ENCODE measurements around the gene CDH4.
A peak's percentile ranks its signal among the peaks of the same experiment; 100 is the strongest.
"Not testable (repeated sequence)": the region's sequence is repeated elsewhere in the genome, so short reads cannot be mapped to it uniquely, and the experiment has no call there.

Gene CDH4

GRCh38 chr20:61478611-61479305, 226.7 kb downstream of the CDH4 start:
- no peak overlapping the region for H3K27ac ChIP-seq (replicated peaks; ENCODE audit: low read length)
- no peak for DNase-seq (ENCODE audit: low spot score)
- H3K27me3 ChIP-seq (ENCODE audit: control insufficient read depth in 3 of 3, insufficient read depth in 3 of 3, low read depth in 1 of 3, low read length in 3 of 3): no peaks in the 10 kb centered on the region
- no peak overlapping the region for H2BK5ac ChIP-seq (ENCODE audit: low read length)
- no CpG with 5 or more reads among the region's 13 CpGs for WGBS, 2 donors (ENCODE audit: extremely low coverage in 2 of 2, insufficient read length in 2 of 2, insufficient replicate concordance in 1 of 2)
- H4K91ac ChIP-seq (ENCODE audit: low read depth, low read length, poor library complexity): no peak overlapping the region
- no peaks in the 10 kb centered on the region for H3K36me3 ChIP-seq (replicated peaks in 1 of 2; ENCODE audit: control insufficient read depth in 2 of 2, insufficient read depth in 2 of 2, low read length in 2 of 2)
- H2BK15ac ChIP-seq (ENCODE audit: low read length): no peak overlapping the region
- H2AK5ac ChIP-seq (ENCODE audit: low read depth, low read length): no peak overlapping the region
- H3K14ac ChIP-seq (ENCODE audit: low read length): no peak overlapping the region
- H3K4ac ChIP-seq (ENCODE audit: low read length): no peak overlapping the region
- no peak overlapping the region for H3K23ac ChIP-seq (ENCODE audit: low read depth, low read length, poor library complexity)
- no peak overlapping the region for H3K4me2 ChIP-seq (ENCODE audit: insufficient read depth, low read length, poor library complexity, severe bottlenecking)
- no peak overlapping the region for H2BK120ac ChIP-seq (ENCODE audit: low read depth, low read length)
- H3K4me1 ChIP-seq (ENCODE audit: control insufficient read depth in 2 of 2, insufficient read depth in 1 of 2, low read depth in 1 of 2, low read length in 2 of 2): peaks cover 0 to 2% of the 10 kb centered on the region in 2 donors
- no peak overlapping the region for H2BK12ac ChIP-seq (ENCODE audit: low read length)
- H3K9me3 ChIP-seq (replicated peaks in 1 of 2; ENCODE audit: control insufficient read depth in 2 of 2, insufficient read depth in 1 of 2, low read depth in 1 of 2, low read length in 2 of 2): peaks cover 0 to 7% of the 10 kb centered on the region in 2 donors
- H2AFZ ChIP-seq (ENCODE audit: low read length): no peak overlapping the region
- no peak overlapping the region for H4K8ac ChIP-seq (ENCODE audit: low read depth, low read length)
- H3K18ac ChIP-seq (ENCODE audit: low read length): no peak overlapping the region
- no peak overlapping the region for H3K9ac ChIP-seq (ENCODE audit: low read depth, low read length, poor library complexity)
- H3K4me3 ChIP-seq (ENCODE audit: low read length in 2 of 2): no peak overlapping the region
- no peaks in the 10 kb centered on the region for H3K79me1 ChIP-seq (ENCODE audit: low read depth, low read length)

GRCh38 chr20:61479433-61479832, 227.4 kb downstream of the CDH4 start:
- not testable (repeated sequence) for H3K18ac ChIP-seq (ENCODE audit: low read length); H2BK12ac ChIP-seq (ENCODE audit: low read length); H3K9ac ChIP-seq (ENCODE audit: low read depth, low read length, poor library complexity); H2AFZ ChIP-seq (ENCODE audit: low read length); H4K91ac ChIP-seq (ENCODE audit: low read depth, low read length, poor library complexity); H3K4me2 ChIP-seq (ENCODE audit: insufficient read depth, low read length, poor library complexity, severe bottlenecking); H3K36me3 ChIP-seq (replicated peaks in 1 of 2; ENCODE audit: control insufficient read depth in 2 of 2, insufficient read depth in 2 of 2, low read length in 2 of 2); H2BK120ac ChIP-seq (ENCODE audit: low read depth, low read length); H3K79me1 ChIP-seq (ENCODE audit: low read depth, low read length); DNase-seq (ENCODE audit: low spot score); H3K14ac ChIP-seq (ENCODE audit: low read length); H2AK5ac ChIP-seq (ENCODE audit: low read depth, low read length); H3K27me3 ChIP-seq (ENCODE audit: control insufficient read depth in 3 of 3, insufficient read depth in 3 of 3, low read depth in 1 of 3, low read length in 3 of 3); H4K8ac ChIP-seq (ENCODE audit: low read depth, low read length); H2BK15ac ChIP-seq (ENCODE audit: low read length); H2BK5ac ChIP-seq (ENCODE audit: low read length); H3K4me3 ChIP-seq (ENCODE audit: low read length in 2 of 2); H3K9me3 ChIP-seq (replicated peaks in 1 of 2; ENCODE audit: control insufficient read depth in 2 of 2, insufficient read depth in 1 of 2, low read depth in 1 of 2, low read length in 2 of 2); H3K23ac ChIP-seq (ENCODE audit: low read depth, low read length, poor library complexity); H3K4ac ChIP-seq (ENCODE audit: low read length); H3K27ac ChIP-seq (replicated peaks; ENCODE audit: low read length); H3K4me1 ChIP-seq (ENCODE audit: control insufficient read depth in 2 of 2, insufficient read depth in 1 of 2, low read depth in 1 of 2, low read length in 2 of 2)
- WGBS, 2 donors (ENCODE audit: extremely low coverage in 2 of 2, insufficient read length in 2 of 2, insufficient replicate concordance in 1 of 2): no CpG with 5 or more reads among the region's 4 CpGs

GRCh38 chr20:61480158-61480825, 228.2 kb downstream of the CDH4 start:
- no peak overlapping the region for H2BK120ac ChIP-seq (ENCODE audit: low read depth, low read length)
- H4K8ac ChIP-seq (ENCODE audit: low read depth, low read length): no peak overlapping the region
- WGBS, 2 donors (ENCODE audit: extremely low coverage in 2 of 2, insufficient read length in 2 of 2, insufficient replicate concordance in 1 of 2): no CpG with 5 or more reads among the region's 16 CpGs
- H3K4me2 ChIP-seq (ENCODE audit: insufficient read depth, low read length, poor library complexity, severe bottlenecking): no peak overlapping the region
- H3K18ac ChIP-seq (ENCODE audit: low read length): peak overlapping the region; percentile 53
- no peak overlapping the region for H2BK15ac ChIP-seq (ENCODE audit: low read length)
- peak overlapping the region; percentile 77 for H2BK5ac ChIP-seq (ENCODE audit: low read length)
- no peak overlapping the region for H3K27ac ChIP-seq (replicated peaks; ENCODE audit: low read length)
- no peak overlapping the region for H3K4ac ChIP-seq (ENCODE audit: low read length)
- H3K23ac ChIP-seq (ENCODE audit: low read depth, low read length, poor library complexity): no peak overlapping the region
- no peak overlapping the region for H3K14ac ChIP-seq (ENCODE audit: low read length)
- H2AFZ ChIP-seq (ENCODE audit: low read length): no peak overlapping the region
- no peaks in the 10 kb centered on the region for H3K36me3 ChIP-seq (replicated peaks in 1 of 2; ENCODE audit: control insufficient read depth in 2 of 2, insufficient read depth in 2 of 2, low read length in 2 of 2)
- H3K9ac ChIP-seq (ENCODE audit: low read depth, low read length, poor library complexity): no peak overlapping the region
- H3K79me1 ChIP-seq (ENCODE audit: low read depth, low read length): peaks cover 1% of the 10 kb centered on the region
- peak overlapping the region; percentile 42 for H2BK12ac ChIP-seq (ENCODE audit: low read length)
- DNase-seq (ENCODE audit: low spot score): no peak
- H3K27me3 ChIP-seq (ENCODE audit: control insufficient read depth in 3 of 3, insufficient read depth in 3 of 3, low read depth in 1 of 3, low read length in 3 of 3): no peaks in the 10 kb centered on the region
- H2AK5ac ChIP-seq (ENCODE audit: low read depth, low read length): peak overlapping the region; percentile 29
- peaks cover 0 to 7% of the 10 kb centered on the region in 2 donors for H3K9me3 ChIP-seq (replicated peaks in 1 of 2; ENCODE audit: control insufficient read depth in 2 of 2, insufficient read depth in 1 of 2, low read depth in 1 of 2, low read length in 2 of 2)
- H4K91ac ChIP-seq (ENCODE audit: low read depth, low read length, poor library complexity): no peak overlapping the region
- peaks cover 0 to 2% of the 10 kb centered on the region in 2 donors for H3K4me1 ChIP-seq (ENCODE audit: control insufficient read depth in 2 of 2, insufficient read depth in 1 of 2, low read depth in 1 of 2, low read length in 2 of 2)
- peak overlapping the region in 1 of 2 donors; percentile 36 for H3K4me3 ChIP-seq (ENCODE audit: low read length in 2 of 2)

GRCh38 chr20:61482056-61482887, 230.2 kb downstream of the CDH4 start:
- peaks cover 1% of the 10 kb centered on the region for H3K79me1 ChIP-seq (ENCODE audit: low read depth, low read length)

More at GRCh38 chr20:61482056-61482887, 230.2 kb downstream of the CDH4 start:
- Histone ChIP-seq H3K23ac (ENCODE audit: low read depth, low read length, poor library complexity) (no peak overlapping the region), H3K14ac (ENCODE audit: low read length) (peak overlapping the region; percentile 58), H3K18ac (ENCODE audit: low read length) (peak overlapping the region; percentile 60), H3K4me1 (ENCODE audit: control insufficient read depth in 2 of 2, insufficient read depth in 1 of 2, low read depth in 1 of 2, low read length in 2 of 2) (peaks cover 2 to 3% of the 10 kb centered on the region in 2 donors), H2AK5ac (ENCODE audit: low read depth, low read length) (no peak overlapping the region), H3K27me3 (ENCODE audit: control insufficient read depth in 3 of 3, insufficient read depth in 3 of 3, low read depth in 1 of 3, low read length in 3 of 3) (no peaks in the 10 kb centered on the region), H3K36me3 (replicated peaks in 1 of 2; ENCODE audit: control insufficient read depth in 2 of 2, insufficient read depth in 2 of 2, low read length in 2 of 2) (no peaks in the 10 kb centered on the region), H3K9ac (ENCODE audit: low read depth, low read length, poor library complexity) (no peak overlapping the region), H3K4ac (ENCODE audit: low read length) (no peak overlapping the region), H2BK5ac (ENCODE audit: low read length) (no peak overlapping the region), H3K9me3 (replicated peaks in 1 of 2; ENCODE audit: control insufficient read depth in 2 of 2, insufficient read depth in 1 of 2, low read depth in 1 of 2, low read length in 2 of 2) (peaks cover 0 to 6% of the 10 kb centered on the region in 2 donors), H3K4me2 (ENCODE audit: insufficient read depth, low read length, poor library complexity, severe bottlenecking) (no peak overlapping the region), H2BK12ac (ENCODE audit: low read length) (no peak overlapping the region), H2AFZ (ENCODE audit: low read length) (no peak overlapping the region), H2BK120ac (ENCODE audit: low read depth, low read length) (no peak overlapping the region), H4K91ac (ENCODE audit: low read depth, low read length, poor library complexity) (no peak overlapping the region), H3K27ac (replicated peaks; ENCODE audit: low read length) (no peak overlapping the region), H2BK15ac (ENCODE audit: low read length) (no peak overlapping the region), H3K4me3 (ENCODE audit: low read length in 2 of 2) (no peak overlapping the region), H4K8ac (ENCODE audit: low read depth, low read length) (no peak overlapping the region)
- WGBS, 2 donors (ENCODE audit: extremely low coverage in 2 of 2, insufficient read length in 2 of 2, insufficient replicate concordance in 1 of 2): no CpG with 5 or more reads among the region's 18 CpGs
- no peak for DNase-seq (ENCODE audit: low spot score)
